H1 (cell line): Measurements from ENCODE around the gene LRRC32. TPM values are rescaled to one million over a fixed set of nuclear protein-coding genes. Genes with fewer than 3 reads are reported as not detected.

Experiments used
- RNF2 ChIP-seq: fragments of 200-900, 300-1000 bp; sonication (generic); IDR thresholded peaks from 2 replicates; pipeline ENCODE4 v1.7.1; 2016; ENCODE audit warnings: borderline replicate concordance, low read depth, mild to moderate bottlenecking, antibody characterized with exemption, low read length; ENCODE audit not compliant: poor library complexity, severe bottlenecking; ENCODE audit errors: missing control alignments
- SIRT6 ChIP-seq: IDR thresholded peaks from one replicate; pipeline ENCODE4 v1.7.1; 2012; ENCODE audit warnings: low read length, inconsistent platforms
- SRF ChIP-seq: IDR thresholded peaks from 2 replicates; pipeline ENCODE4 v1.6.1; 2011; ENCODE audit warnings: mild to moderate bottlenecking, low read depth, low read length, moderate library complexity
- USF2 ChIP-seq: IDR thresholded peaks from 2 replicates; pipeline ENCODE4 v1.6.1; 2011; ENCODE audit warnings: low read length, improper control_type of control experiment
- polyA plus RNA-seq, 7 experiments: library from polyadenylated mRNA; depleted of rRNA in 3 of 7; stranded (reverse) in 5 of 7; unstranded in 2 of 7; fragments of >200 nt in 5 of 7; fragments of 200-250 nt in 2 of 7; gene quantifications; 1 replicate in 5 of 7; 2 replicates in 1 of 7; 4 replicates in 1 of 7; pipeline versions ENCODE4 v1.2.1 to v1.2.3, GENCODE V29; 2011 to 2013; ENCODE audit warnings: missing spikeins in 2 of 7, mixed read lengths in 2 of 7
- total RNA-seq: library from RNA; stranded (reverse); fragmentation: NEBNext Ultra II Directional; extraction: Animal tissue kit (Norgen Biotek cat#: 25700); gene quantifications from 2 replicates; pipeline ENCODE4 v1.2.1, GENCODE V29; 2021

The LRRC32 gene
- total and polyA plus RNA-seq, 2 of the 8 experiments (the other 6 are each of a cell fraction or from before 2014, with no cell fraction given): 0.99 to 1.9 TPM

- no peak for TF ChIP-seq USF2
- TF ChIP-seq SIRT6: no peak
- no peak for TF ChIP-seq SRF
- TF ChIP-seq RNF2: no peak
Observed at GRCh38 chr11:76719686-76720085, 49.1 kb upstream of the LRRC32 start (continued).
